HUES48 (cell line): ENCODE data around the gene C11orf68.
A peak's percentile ranks its signal among the peaks of the same experiment; 100 is the strongest.

Source experiments
- H3K27ac ChIP-seq: one replicate; pipeline ENCODE4 v1.7.0; 2013; ENCODE audit warnings: low read depth, low read length, inconsistent platforms
- H3K27me3 ChIP-seq: 2 replicates; pipeline ENCODE4 v1.6.1; 2013; ENCODE audit warnings: mild to moderate bottlenecking, low read length; ENCODE audit not compliant: control insufficient read depth, insufficient read depth
- H3K36me3 ChIP-seq: 2 replicates; pipeline ENCODE4 v1.6.1; 2013; ENCODE audit warnings: low read length; ENCODE audit not compliant: control insufficient read depth, insufficient read depth
- H3K4me1 ChIP-seq: 2 replicates; pipeline ENCODE4 v1.6.1; 2013; ENCODE audit warnings: mild to moderate bottlenecking, low read length; ENCODE audit not compliant: control insufficient read depth, insufficient read depth
- H3K4me3 ChIP-seq: 2 replicates; pipeline ENCODE4 v1.5.1; 2013; ENCODE audit warnings: mild to moderate bottlenecking, low read depth, low read length
- H3K9ac ChIP-seq: 2 replicates; pipeline ENCODE4 v1.6.1; 2013; ENCODE audit warnings: mild to moderate bottlenecking, low read depth, low read length, moderate library complexity
- H3K9me3 ChIP-seq: 2 replicates; pipeline ENCODE4 v1.6.1; 2013; ENCODE audit warnings: low read length; ENCODE audit not compliant: control insufficient read depth, insufficient read depth

The C11orf68 gene

DNA sequence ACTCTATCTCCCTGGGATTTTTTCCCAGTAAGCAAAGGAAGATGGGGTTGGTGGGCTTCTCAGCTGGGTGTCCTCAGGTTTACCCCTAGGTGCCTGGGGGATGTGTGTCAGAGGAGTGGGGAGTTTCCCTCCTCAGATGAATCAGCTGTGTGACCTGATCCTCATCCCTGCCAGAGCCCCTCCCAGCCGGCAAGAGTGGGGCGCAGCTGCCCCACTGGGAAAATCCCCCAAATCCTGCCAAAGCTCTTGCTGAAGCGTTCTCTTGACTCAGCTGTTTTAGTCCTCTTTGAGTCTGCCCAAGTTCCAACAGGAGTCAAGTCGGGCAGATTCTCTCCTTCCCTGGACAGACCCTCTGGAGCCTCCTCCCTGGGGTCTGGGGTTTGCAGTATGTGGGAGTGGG, 6.0 kb downstream of the C11orf68 start:
- Histone ChIP-seq H3K9me3 (no peaks in the 10 kb centered on the region), H3K27ac (no peak overlapping the region), H3K9ac (no peak overlapping the region), H3K4me1 (peaks cover 12% of the 10 kb centered on the region; the same call in 1 of the 2 replicates), H3K36me3 (peaks cover 3% of the 10 kb centered on the region; the same call in 1 of the 2 replicates), H3K4me3 (no peak overlapping the region), H3K27me3 (peaks cover 10% of the 10 kb centered on the region)

DNA sequence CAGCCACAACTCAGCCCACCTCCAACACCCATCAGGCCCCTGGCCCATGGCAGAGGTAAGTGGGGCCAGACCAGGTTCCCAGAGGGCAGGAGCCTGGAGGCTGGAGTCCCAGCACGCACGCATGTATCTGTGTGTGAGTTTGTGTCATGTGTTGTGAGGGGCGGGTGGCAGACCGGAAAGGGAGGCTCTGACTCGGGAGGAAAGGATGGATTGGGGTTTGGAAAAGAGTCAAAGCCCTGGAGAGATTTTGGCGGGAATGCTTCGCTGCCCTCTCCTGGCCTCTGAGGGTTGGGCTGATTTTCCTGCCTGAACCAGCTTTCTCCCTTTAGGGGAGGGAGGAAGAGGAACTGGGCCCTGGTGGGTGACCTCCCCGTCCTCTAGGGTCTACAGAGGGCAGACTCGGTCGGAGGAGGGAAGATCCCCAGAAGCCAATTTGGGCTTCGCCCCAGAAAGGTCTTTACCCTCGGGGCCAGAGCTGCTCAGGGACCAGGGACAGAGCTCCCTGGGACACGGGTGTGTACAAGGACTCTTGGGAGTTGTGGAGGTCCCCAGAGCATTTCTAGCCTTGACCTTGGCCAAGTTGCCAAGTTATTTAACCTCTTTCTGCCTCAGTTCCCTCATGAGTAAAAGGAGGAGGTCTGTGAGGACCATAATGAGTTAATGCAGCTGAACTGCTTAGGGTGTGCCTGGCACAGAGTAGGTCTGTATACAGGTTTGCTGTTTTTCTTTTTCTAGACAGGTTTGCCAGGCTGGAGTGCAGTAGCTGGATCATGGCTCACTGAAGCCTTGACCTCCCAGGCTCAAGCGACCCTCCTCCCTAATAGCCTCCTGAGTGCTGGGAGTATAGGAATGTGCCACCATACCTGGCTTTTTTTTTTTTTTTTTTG, 6.9 kb downstream of the C11orf68 start:
- Histone ChIP-seq H3K4me3 (no peak overlapping the region), H3K27ac (peak overlapping the region; percentile 9), H3K4me1 (peaks cover 11% of the 10 kb centered on the region; the same call in 1 of the 2 replicates), H3K9ac (no peak overlapping the region), H3K27me3 (peaks cover 13% of the 10 kb centered on the region), H3K9me3 (no peaks in the 10 kb centered on the region), H3K36me3 (no peaks in the 10 kb centered on the region; the same call in 1 of the 2 replicates)

GRCh38 chr11:65907878-65908277, 11.0 kb downstream of the C11orf68 start:
- Histone ChIP-seq H3K4me1 (peaks cover 11% of the 10 kb centered on the region), H3K9me3 (no peaks in the 10 kb centered on the region), H3K27ac (no peak overlapping the region), H3K27me3 (peaks cover 28% of the 10 kb centered on the region), H3K36me3 (no peaks in the 10 kb centered on the region), H3K9ac (no peak overlapping the region), H3K4me3 (no peak overlapping the region)

DNA sequence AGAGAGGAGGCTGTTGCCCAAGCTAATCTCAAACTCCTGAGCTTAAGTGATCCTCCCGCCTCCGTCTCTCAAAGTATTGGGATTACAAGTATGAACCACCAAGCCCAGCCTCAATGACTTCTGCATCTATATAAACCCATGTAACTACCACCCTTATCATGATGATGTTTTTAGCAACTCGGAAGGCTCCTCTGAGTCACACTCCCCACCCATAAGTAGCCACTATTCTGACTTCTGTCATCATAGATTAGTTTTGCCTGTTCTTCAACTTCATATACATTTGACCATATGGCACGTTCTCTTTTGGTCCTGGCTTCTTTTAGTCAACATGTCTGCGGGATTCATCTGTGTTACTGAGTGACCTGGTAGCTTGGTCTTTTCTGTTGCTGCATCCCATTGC, 12.3 kb downstream of the C11orf68 start:
- no peak overlapping the region for H3K27ac ChIP-seq
- H3K9me3 ChIP-seq: no peaks in the 10 kb centered on the region
- no peaks in the 10 kb centered on the region for H3K36me3 ChIP-seq
- no peak overlapping the region for H3K9ac ChIP-seq
- H3K4me3 ChIP-seq: no peak overlapping the region
- peaks cover 9% of the 10 kb centered on the region; the same call in 1 of the 2 replicates for H3K4me1 ChIP-seq
- peaks cover 40% of the 10 kb centered on the region for H3K27me3 ChIP-seq

- Histone ChIP-seq H3K4me1 (peaks cover 9% of the 10 kb centered on the region), H3K36me3 (no peaks in the 10 kb centered on the region), H3K9ac (no peak overlapping the region), H3K9me3 (no peaks in the 10 kb centered on the region), H3K27ac (peak overlapping the region; percentile 25), H3K4me3 (no peak overlapping the region), H3K27me3 (peaks cover 59% of the 10 kb centered on the region)
Measured at GRCh38 chr11:65903715-65904114, 15.1 kb downstream of the C11orf68 start.

DNA sequence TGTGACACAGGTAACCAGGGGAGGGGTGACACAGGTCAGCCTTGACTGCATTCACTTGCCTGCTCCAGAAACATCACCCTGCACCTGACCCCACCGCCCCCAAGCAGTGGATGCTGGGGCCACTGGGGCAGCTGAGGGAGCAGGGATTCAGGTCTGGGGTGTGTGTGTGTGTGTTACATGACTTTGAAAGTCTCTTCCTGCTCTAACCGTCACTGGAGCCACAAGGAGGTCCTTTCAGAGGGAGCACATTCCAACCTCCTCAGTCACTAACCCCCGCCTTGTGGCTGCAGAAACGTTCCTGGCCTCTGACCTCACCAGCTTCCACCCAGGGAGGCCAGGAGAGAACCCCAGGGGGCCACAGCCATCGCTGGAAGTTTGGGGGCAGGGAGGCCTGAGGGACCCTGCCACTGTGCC, 15.8 kb downstream of the C11orf68 start:
- no peaks in the 10 kb centered on the region for H3K9me3 ChIP-seq
- peaks cover 9% of the 10 kb centered on the region for H3K4me1 ChIP-seq
- no peak overlapping the region for H3K4me3 ChIP-seq
- H3K27ac ChIP-seq: peak overlapping the region; percentile 25
- no peak overlapping the region for H3K9ac ChIP-seq
- peaks cover 64% of the 10 kb centered on the region for H3K27me3 ChIP-seq
- no peaks in the 10 kb centered on the region for H3K36me3 ChIP-seq

DNA sequence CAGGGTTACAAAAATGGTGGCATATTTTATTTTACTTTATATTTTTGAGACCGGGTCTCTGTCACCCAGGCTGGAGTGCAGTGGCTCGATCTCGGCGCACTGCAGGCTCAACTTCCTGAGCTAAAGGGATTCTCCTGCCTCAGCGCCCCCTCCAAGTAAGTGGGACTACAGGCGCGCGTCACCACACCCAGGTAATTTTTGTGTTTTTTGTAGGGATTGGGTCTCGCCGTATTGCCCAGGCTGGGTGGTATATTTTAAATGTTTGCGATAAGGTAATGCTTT, 18.0 kb downstream of the C11orf68 start:
- peak overlapping the region; percentile 32; the same call in 1 of the 2 replicates for H3K4me3 ChIP-seq
- H3K4me1 ChIP-seq: peaks cover 9% of the 10 kb centered on the region

DNA sequence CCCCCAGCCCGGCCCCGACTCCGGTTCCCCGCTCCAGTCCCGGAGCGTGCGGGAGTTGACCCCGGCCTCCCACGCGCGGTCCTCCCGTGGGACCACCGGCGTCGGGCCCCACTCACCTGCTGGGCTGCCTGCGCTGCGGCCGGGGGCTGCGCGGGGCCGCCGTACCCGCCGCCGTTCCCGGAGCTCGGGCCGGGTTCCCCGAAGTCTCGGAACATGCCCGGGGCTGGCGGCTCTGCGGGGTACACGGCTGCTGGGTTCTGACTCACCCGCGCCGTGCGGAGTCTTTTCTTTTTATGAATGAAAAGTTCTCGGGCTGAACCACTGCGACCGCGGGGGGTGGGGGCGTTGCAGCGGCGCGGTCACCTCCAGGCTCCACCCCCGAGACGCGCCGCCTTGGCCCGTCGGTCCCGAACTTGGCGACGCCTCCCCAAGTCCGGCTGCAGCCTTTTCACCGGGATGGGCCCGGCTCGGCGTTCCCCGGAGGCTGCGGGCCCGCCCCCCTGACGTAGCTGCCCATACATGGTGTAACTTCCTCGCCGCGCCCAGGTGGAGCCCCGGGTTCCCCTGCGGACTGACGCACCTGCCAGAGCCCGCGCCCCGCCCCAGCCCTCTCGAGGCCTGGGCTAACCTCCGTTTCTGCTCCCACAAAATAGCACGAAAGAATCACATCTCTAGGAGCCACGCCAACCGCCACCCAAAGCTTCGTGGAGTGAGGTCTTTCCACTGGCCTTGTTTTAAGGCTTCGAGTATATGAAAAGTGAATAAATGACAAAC, 18.6 kb downstream of the C11orf68 start, which contains the start of gene FOSL1:
TSS of gene FOSL1 (minus strand) at position 264 of the 774 bp plus-strand sequence. CDS start at position 215, 49 bp downstream.
- Histone ChIP-seq H3K9me3 (no peaks in the 10 kb centered on the region), H3K27me3 (peaks cover 55% of the 10 kb centered on the region), H3K36me3 (no peaks in the 10 kb centered on the region), H3K9ac (peak within 1 kb of the TSS; percentile 69), H3K27ac (peak within 1 kb of the TSS; percentile 87), H3K4me1 (peaks cover 9% of the 10 kb centered on the region), H3K4me3 (peak within 1 kb of the TSS; percentile 64)

More for the DNA sequence above, 18.0 kb downstream of the C11orf68 start:
- Histone ChIP-seq H3K9ac (no peak overlapping the region), H3K9me3 (no peaks in the 10 kb centered on the region), H3K36me3 (no peaks in the 10 kb centered on the region), H3K27me3 (peaks cover 55% of the 10 kb centered on the region), H3K27ac (peak overlapping the region; percentile 45)

DNA sequence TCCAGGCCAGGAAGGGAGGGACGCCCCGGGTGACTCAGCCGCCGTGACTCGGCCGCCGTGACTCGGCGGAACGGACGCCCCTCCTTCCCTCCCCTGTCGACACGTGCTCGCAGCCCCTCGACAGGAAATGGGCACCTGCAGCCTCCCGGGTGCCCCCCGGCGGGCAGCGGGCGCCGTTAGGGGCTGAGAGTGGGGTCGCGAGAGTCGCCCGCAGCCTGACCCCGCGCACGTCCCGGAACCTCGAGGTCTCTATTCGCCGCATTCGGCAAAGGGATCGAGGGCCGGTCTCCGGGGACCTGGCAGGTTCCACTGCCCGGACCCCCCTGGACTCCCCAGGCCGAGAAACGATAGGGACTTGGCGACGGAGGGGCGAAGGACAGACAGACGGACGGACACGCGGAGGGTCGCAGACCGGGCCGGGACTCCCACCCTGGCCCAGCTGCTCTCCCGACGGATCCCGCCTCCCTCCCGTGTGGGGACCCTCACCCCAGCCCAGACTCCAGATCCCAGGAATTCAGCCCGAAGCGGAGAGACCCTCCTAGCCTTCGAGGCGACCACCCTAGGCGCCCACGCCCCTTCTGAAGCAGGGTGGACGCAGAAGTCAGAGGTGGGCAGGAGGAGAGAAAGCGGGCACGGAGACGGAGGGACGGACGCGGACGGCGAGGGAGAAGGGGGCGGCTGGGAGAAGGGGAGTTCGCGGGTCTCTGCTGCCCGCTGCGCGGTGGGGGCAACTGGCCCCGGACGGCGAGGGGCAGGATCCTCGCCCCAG, 19.3 kb downstream of the C11orf68 start:
- Histone ChIP-seq H3K27ac (peak overlapping the region; percentile 87), H3K36me3 (no peaks in the 10 kb centered on the region), H3K9ac (peak overlapping the region; percentile 69), H3K4me3 (peak overlapping the region; percentile 64), H3K9me3 (no peaks in the 10 kb centered on the region), H3K4me1 (peaks cover 9% of the 10 kb centered on the region), H3K27me3 (peaks cover 55% of the 10 kb centered on the region)

DNA sequence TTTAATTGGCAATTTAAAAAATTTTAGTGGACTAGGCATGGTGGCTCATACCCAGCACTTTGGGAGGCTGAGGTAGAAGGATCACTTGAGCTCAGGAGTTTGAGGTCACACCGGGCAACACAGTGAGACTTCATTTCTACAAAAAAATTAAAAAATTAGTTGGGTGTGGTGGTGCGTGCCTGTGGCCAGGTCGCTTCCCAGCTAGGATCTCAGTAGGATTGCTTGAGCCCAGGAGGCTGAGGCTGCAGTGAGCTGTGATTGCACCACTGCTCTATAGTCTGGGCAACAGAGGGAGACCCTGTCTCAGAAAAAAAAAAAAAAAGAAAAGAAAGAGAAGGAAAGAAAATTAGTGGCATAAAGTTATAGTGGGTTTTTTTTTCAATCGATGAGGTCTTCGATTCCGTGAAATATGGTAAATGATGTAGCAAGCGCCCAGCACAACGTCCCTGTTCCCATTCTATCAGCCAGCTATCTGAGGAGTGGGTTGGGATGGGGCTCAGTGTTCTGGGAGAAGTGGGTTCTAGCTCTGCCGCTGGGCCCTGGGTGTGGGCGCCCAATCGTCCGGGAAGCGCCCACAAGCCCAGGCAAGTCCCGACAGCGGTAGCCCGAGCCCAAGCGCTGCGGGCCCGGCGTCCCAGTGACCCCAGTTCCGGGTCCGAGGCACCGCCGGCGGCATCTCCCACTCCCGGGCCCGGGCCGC, 20.1 kb downstream of the C11orf68 start:
- peak overlapping the region; percentile 69; the same call in 1 of the 2 replicates for H3K9ac ChIP-seq
- peaks cover 52% of the 10 kb centered on the region for H3K27me3 ChIP-seq
- H3K9me3 ChIP-seq: no peaks in the 10 kb centered on the region
- no peaks in the 10 kb centered on the region for H3K36me3 ChIP-seq
- peak overlapping the region; percentile 64 for H3K4me3 ChIP-seq
- H3K4me1 ChIP-seq: peaks cover 9% of the 10 kb centered on the region
- no peak overlapping the region for H3K27ac ChIP-seq
